ENCODE results near the gene AIFM2. TPM values are rescaled to one million over a fixed set of nuclear protein-coding genes. Genes with fewer than 3 reads are reported as not detected.

Gene AIFM2
- total RNA-seq, 4 donors from 2014 or later = 13.3 to 34.2 (median 19.4) TPM

DNA sequence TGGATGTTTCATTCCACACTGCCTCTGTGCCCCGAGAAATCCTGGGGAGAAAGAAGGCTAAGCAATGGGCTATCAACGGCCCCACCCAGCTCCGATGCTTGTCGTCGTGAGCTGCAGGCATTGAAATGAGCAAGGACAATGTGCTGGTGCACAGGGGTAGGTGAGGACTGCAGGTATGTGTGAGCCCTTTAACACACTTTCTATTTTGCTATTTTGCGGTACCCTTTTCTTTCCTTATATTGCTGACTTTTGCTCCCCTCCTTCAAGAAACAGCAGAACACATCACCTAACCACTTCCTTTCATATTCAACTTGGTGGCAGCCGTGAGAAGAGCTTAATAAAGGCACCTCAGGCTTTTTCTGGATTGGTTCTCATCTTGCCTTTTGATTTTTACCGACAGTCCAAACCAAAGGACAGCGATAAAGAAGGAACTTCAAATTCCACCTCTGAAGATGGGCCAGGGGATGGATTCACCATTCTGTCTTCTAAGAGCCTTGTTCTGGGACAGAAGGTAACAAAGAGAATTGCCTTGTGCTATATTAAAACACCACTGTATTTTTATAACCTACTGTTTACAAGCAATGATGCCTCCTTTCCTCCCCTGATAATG, 39.2 kb downstream of the AIFM2 start:
- Histone ChIP-seq H3K4me3 (no peak overlapping the region), H3K27me3 (no peaks in the 10 kb centered on the region), H3K4me1 (no peaks in the 10 kb centered on the region), H3K9me3 (no peaks in the 10 kb centered on the region), H3K36me3 (peaks cover 0 to 51% (median 0%) of the 10 kb centered on the region in 3 donors), H3K27ac (no peak overlapping the region)
- 86 to 90% methylated on average over 9 of the region's 9 CpGs for WGBS, 2 donors
- DNase-seq (ENCODE audit: low spot score in 2 of 2) = no peak
- TF ChIP-seq, protein P1, sequence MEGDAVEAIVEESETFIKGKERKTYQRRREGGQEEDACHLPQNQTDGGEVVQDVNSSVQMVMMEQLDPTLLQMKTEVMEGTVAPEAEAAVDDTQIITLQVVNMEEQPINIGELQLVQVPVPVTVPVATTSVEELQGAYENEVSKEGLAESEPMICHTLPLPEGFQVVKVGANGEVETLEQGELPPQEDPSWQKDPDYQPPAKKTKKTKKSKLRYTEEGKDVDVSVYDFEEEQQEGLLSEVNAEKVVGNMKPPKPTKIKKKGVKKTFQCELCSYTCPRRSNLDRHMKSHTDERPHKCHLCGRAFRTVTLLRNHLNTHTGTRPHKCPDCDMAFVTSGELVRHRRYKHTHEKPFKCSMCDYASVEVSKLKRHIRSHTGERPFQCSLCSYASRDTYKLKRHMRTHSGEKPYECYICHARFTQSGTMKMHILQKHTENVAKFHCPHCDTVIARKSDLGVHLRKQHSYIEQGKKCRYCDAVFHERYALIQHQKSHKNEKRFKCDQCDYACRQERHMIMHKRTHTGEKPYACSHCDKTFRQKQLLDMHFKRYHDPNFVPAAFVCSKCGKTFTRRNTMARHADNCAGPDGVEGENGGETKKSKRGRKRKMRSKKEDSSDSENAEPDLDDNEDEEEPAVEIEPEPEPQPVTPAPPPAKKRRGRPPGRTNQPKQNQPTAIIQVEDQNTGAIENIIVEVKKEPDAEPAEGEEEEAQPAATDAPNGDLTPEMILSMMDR (IDR thresholded peaks at IDR 0.05) = no peak
- TF ChIP-seq EP300 (IDR thresholded peaks at IDR 0.05) (no peak), POLR2A (IDR thresholded peaks at IDR 0.05) (no peak)

DNA sequence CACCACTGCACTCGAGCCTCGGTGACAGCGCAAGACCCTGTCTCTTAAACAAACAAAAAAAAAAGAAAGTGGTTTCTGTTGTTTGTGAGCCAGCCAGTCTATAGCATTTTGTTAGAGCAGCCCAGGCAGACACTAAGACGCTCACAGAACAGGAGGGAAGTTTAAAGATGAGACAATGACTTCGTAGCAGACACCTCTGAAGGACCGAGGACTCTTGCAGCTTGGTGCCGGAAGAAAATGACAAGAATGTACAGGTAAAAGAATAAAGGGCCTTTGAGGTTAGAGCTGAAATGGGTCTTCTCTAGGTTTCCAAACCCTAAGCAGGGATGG, 40.3 kb downstream of the AIFM2 start:
- 85 to 95% methylated on average over 7 of the region's 7 CpGs for WGBS, 2 donors
- Histone ChIP-seq H3K9me3 (no peaks in the 10 kb centered on the region), H3K4me3 (no peak overlapping the region), H3K27ac (no peak overlapping the region), H3K36me3 (peaks cover 0 to 45% (median 0%) of the 10 kb centered on the region in 3 donors), H3K27me3 (no peaks in the 10 kb centered on the region), H3K4me1 (no peaks in the 10 kb centered on the region)
- TF ChIP-seq POLR2A (IDR thresholded peaks at IDR 0.05) (no peak), EP300 (IDR thresholded peaks at IDR 0.05) (no peak)
- TF ChIP-seq, protein P1 (IDR thresholded peaks at IDR 0.05) = no peak
- DNase-seq (ENCODE audit: low spot score in 2 of 2) = no peak

DNA sequence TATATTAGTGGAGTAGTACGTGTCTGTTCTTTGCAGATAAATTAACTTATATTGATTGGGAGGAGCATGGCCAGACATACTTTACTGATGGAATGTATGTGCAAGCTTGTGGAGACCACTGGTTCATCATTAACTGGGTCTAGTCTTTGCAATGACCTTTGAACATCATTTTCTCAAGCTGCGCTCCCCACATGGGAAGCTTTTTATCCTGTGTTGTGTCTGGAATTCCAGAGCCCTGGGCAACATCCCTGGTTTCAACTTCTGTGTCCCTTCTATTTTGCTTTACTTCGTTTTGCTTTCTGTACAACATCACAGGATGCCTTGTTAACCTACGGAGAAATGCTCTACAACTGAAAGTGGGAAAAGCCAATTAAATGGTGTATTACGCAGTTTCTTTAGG, 41.7 kb downstream of the AIFM2 start:
- TF ChIP-seq POLR2A (IDR thresholded peaks at IDR 0.05) = no peak
- TF ChIP-seq, protein P1 (IDR thresholded peaks at IDR 0.05) = no peak
- TF ChIP-seq EP300 (IDR thresholded peaks at IDR 0.05) = no peak
- no peak overlapping the region for H3K27ac ChIP-seq
- H3K4me3 ChIP-seq = no peak overlapping the region
- no peaks in the 10 kb centered on the region for H3K4me1 ChIP-seq
- no peaks in the 10 kb centered on the region for H3K27me3 ChIP-seq
- WGBS, 2 donors = 93 to 94% methylated on average over 5 of the region's 5 CpGs
- peaks cover 0 to 33% (median 0%) of the 10 kb centered on the region in 3 donors for H3K36me3 ChIP-seq
- no peaks in the 10 kb centered on the region for H3K9me3 ChIP-seq
- no peak for DNase-seq (ENCODE audit: low spot score in 2 of 2)

DNA sequence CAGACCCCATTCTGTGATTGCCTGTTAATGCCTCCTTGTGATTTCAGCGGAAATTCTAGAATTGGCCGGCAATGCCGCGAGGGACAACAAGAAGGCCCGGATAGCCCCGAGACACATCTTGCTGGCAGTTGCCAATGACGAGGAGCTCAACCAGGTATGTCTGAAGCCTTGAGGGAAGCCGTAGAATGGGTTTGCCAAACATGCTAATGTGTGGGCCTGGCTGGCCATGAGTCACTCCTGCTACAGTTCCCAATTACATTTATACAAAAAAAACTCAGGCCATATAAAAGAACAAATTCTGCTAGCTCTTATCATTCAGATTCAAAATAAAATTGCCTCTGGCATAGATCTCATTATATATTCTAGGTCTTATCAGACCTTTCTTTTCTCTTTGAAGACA, 42.6 kb downstream of the AIFM2 start:
- H3K27ac ChIP-seq = no peak overlapping the region
- 95 to 96% methylated on average over 8 of the region's 8 CpGs for WGBS, 2 donors
- no peaks in the 10 kb centered on the region for H3K4me1 ChIP-seq
- no peak overlapping the region for H3K4me3 ChIP-seq
- TF ChIP-seq, protein P1 (IDR thresholded peaks at IDR 0.05) = no peak
- TF ChIP-seq EP300 (IDR thresholded peaks at IDR 0.05) (no peak), POLR2A (IDR thresholded peaks at IDR 0.05) (no peak)
- H3K36me3 ChIP-seq = peaks cover 0 to 28% (median 0%) of the 10 kb centered on the region in 3 donors
- H3K27me3 ChIP-seq = no peaks in the 10 kb centered on the region
- H3K9me3 ChIP-seq = no peaks in the 10 kb centered on the region
- no peak for DNase-seq (ENCODE audit: low spot score in 2 of 2)

DNA sequence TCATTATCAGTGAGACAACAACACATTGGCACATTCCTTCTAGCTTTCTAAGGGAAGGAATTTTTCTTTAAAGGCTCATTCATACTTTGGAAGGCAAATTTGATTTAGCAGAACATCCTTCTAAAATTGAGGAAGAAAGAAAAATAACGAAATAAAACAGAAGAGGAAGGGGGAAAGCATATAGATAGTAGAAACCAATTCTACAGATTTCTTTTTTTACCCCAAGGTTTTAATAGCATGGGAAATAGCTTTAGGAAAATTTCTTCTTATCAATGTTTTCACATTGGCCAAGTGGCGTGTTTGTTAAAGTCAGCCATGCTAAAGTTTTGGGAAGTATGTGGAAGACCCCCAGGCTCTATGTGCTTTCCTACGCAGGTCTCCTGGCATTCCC, 44.3 kb downstream of the AIFM2 start:
- Histone ChIP-seq H3K4me3 (no peak overlapping the region), H3K36me3 (peaks cover 0 to 11% (median 0%) of the 10 kb centered on the region in 3 donors), H3K9me3 (no peaks in the 10 kb centered on the region), H3K27me3 (no peaks in the 10 kb centered on the region), H3K27ac (no peak overlapping the region), H3K4me1 (no peaks in the 10 kb centered on the region)
- no peak for DNase-seq (ENCODE audit: low spot score in 2 of 2)
- WGBS, 2 donors = 81 to 89% methylated on average over 3 of the region's 3 CpGs
- no peak for TF ChIP-seq POLR2A (IDR thresholded peaks at IDR 0.05)
